Amniotic stem cell (primary cell): ENCODE data around the gene MRPL34.
"Not testable (repeated sequence)": the region's sequence is repeated elsewhere in the genome, so short reads cannot be mapped to it uniquely, and the experiment has no call there.

Experiments
- DNase-seq: peaks from one replicate; lab custom pipeline; 2025; lab: John Stamatoyannopoulos, UW

MRPL34 gene

GRCh38 chr19:17285415-17286135, 20.1 kb upstream of the MRPL34 start:
- DNase-seq = no peak

- no peak for DNase-seq
Measured at GRCh38 chr19:17286263-17286662, 19.4 kb upstream of the MRPL34 start.

GRCh38 chr19:17286752-17287151, 18.9 kb upstream of the MRPL34 start:
- DNase-seq = no peak

- DNase-seq = no peak
Measured at GRCh38 chr19:17289489-17289888, 16.2 kb upstream of the MRPL34 start.

GRCh38 chr19:17292301-17293074, 13.2 kb upstream of the MRPL34 start:
- peak; percentile 53 for DNase-seq

GRCh38 chr19:17293605-17294004, 12.1 kb upstream of the MRPL34 start:
- no peak for DNase-seq

- DNase-seq = no peak
Measured at GRCh38 chr19:17294051-17294891, 11.4 kb upstream of the MRPL34 start.

GRCh38 chr19:17295551-17295950, 10.1 kb upstream of the MRPL34 start:
- not testable (repeated sequence) for DNase-seq

- no peak for DNase-seq
Measured at GRCh38 chr19:17296273-17296672, 9.4 kb upstream of the MRPL34 start.

GRCh38 chr19:17296976-17297375, 8.7 kb upstream of the MRPL34 start:
- DNase-seq = no peak

GRCh38 chr19:17300992-17301619, 4.6 kb upstream of the MRPL34 start:
- no peak for DNase-seq

- DNase-seq = no peak
Measured at GRCh38 chr19:17302391-17303166, 3.1 kb upstream of the MRPL34 start.

- peak; percentile 85 for DNase-seq
Measured at GRCh38 chr19:17303167-17303939, 2.3 kb upstream of the MRPL34 start, which contains the start of gene ABHD8. Gene ABHD8, minus strand, starts transcription at chr19:17303425. Its CDS starts 1,809 bp downstream, at chr19:17301616.

GRCh38 chr19:17303940-17304267, 1.8 kb upstream of the MRPL34 start:
- DNase-seq = no peak

- DNase-seq = no peak
Measured at GRCh38 chr19:17304386-17305215, 1.1 kb upstream of the MRPL34 start.

GRCh38 chr19:17305216-17305516, 506 bp upstream of the MRPL34 start:
- no peak for DNase-seq

- DNase-seq = no peak
Measured at GRCh38 chr19:17306285-17306714, 628 bp downstream of the MRPL34 start.

GRCh38 chr19:17307876-17308377, 2.3 kb downstream of the MRPL34 start:
- DNase-seq = no peak

GRCh38 chr19:17309198-17309964, 3.7 kb downstream of the MRPL34 start, which contains the start of gene DDA1:
Gene DDA1, plus strand, starts transcription at chr19:17309563. Its CDS starts 92 bp downstream, at chr19:17309655.
- DNase-seq = peak; percentile 100
